Measurements from ENCODE around the gene TBCK.

DNA sequence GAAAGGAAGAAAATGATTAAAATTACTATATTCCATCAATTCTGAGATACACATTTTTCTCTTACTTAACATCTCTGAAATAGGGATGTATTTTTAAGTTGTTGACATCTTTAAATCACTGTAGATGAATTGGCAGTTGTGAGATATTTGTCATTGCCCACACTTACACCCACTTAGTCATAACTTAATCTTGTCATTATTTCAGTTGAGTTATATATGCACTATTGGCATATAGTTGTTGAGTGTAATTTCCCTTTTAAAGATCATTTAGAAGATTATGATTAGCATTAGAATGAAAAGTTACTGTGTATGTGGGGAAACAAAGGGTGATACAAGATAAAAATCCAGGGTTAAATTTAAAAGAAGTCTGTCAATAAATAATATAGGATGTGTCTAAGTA lies 2.5 kb upstream of the TBCK start:
- TF ChIP-seq EZH2 (IDR thresholded peaks at IDR 0.05; ENCODE audit: low read length, unreplicated experiment) (no peak), EZH2phosphoT487 (IDR thresholded peaks at IDR 0.05; ENCODE audit: borderline replicate concordance, low read length) (no peak)
- TF ChIP-seq, protein P1, sequence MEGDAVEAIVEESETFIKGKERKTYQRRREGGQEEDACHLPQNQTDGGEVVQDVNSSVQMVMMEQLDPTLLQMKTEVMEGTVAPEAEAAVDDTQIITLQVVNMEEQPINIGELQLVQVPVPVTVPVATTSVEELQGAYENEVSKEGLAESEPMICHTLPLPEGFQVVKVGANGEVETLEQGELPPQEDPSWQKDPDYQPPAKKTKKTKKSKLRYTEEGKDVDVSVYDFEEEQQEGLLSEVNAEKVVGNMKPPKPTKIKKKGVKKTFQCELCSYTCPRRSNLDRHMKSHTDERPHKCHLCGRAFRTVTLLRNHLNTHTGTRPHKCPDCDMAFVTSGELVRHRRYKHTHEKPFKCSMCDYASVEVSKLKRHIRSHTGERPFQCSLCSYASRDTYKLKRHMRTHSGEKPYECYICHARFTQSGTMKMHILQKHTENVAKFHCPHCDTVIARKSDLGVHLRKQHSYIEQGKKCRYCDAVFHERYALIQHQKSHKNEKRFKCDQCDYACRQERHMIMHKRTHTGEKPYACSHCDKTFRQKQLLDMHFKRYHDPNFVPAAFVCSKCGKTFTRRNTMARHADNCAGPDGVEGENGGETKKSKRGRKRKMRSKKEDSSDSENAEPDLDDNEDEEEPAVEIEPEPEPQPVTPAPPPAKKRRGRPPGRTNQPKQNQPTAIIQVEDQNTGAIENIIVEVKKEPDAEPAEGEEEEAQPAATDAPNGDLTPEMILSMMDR (conservative IDR thresholded peaks at IDR 0.05; ENCODE audit: low read depth, low read length): no peak

Measured in PC-3 (cell line).